Measurements from ENCODE around the gene ACTL7B.
"Not testable (repeated sequence)": the region's sequence is repeated elsewhere in the genome, so short reads cannot be mapped to it uniquely, and the experiment has no call there.

The ACTL7B gene

GRCh38 chr9:108855888-108856287 lies at the start of gene ACTL7B:
Gene ACTL7B, minus strand, starts transcription at chr9:108855986. Its CDS starts 56 bp downstream, at chr9:108855930.
- no peak for DNase-seq (ENCODE audit: low read depth)
- TF ChIP-seq CTCF (IDR thresholded peaks at IDR 0.05; ENCODE audit: low read length, missing control alignments) = no peak
- H3K4me3 ChIP-seq (replicated peaks; ENCODE audit: low read depth, low read length) = no peak within 1 kb of the TSS

- DNase-seq (ENCODE audit: low read depth) = no peak
- TF ChIP-seq CTCF (IDR thresholded peaks at IDR 0.05; ENCODE audit: low read length, missing control alignments) = no peak
- H3K4me3 ChIP-seq (replicated peaks; ENCODE audit: low read depth, low read length) = no peak overlapping the region
Measured at GRCh38 chr9:108905494-108905893, 49.7 kb upstream of the ACTL7B start.

- DNase-seq (ENCODE audit: low read depth) = no peak
- H3K4me3 ChIP-seq (replicated peaks; ENCODE audit: low read depth, low read length) = no peak overlapping the region
- no peak for TF ChIP-seq CTCF (IDR thresholded peaks at IDR 0.05; ENCODE audit: low read length, missing control alignments)
Measured at GRCh38 chr9:108904161-108904560, 48.4 kb upstream of the ACTL7B start.

GRCh38 chr9:108903420-108904103 lies 47.8 kb upstream of the ACTL7B start:
- H3K4me3 ChIP-seq (replicated peaks; ENCODE audit: low read depth, low read length) = no peak overlapping the region
- no peak for TF ChIP-seq CTCF (IDR thresholded peaks at IDR 0.05; ENCODE audit: low read length, missing control alignments)
- DNase-seq (ENCODE audit: low read depth) = no peak

- no peak for DNase-seq (ENCODE audit: low read depth)
- TF ChIP-seq CTCF (IDR thresholded peaks at IDR 0.05; ENCODE audit: low read length, missing control alignments) = no peak
- H3K4me3 ChIP-seq (replicated peaks; ENCODE audit: low read depth, low read length) = no peak overlapping the region
Measured at GRCh38 chr9:108900176-108900575, 44.4 kb upstream of the ACTL7B start.

- H3K4me3 ChIP-seq (replicated peaks; ENCODE audit: low read depth, low read length) = not testable (repeated sequence)
Measured at GRCh38 chr9:108899023-108899695, 43.4 kb upstream of the ACTL7B start.

GRCh38 chr9:108897324-108898096 lies 41.7 kb upstream of the ACTL7B start:
- no peak for TF ChIP-seq CTCF (IDR thresholded peaks at IDR 0.05; ENCODE audit: low read length, missing control alignments)
- H3K4me3 ChIP-seq (replicated peaks; ENCODE audit: low read depth, low read length) = no peak overlapping the region
- no peak for DNase-seq (ENCODE audit: low read depth)

More at GRCh38 chr9:108899023-108899695, 43.4 kb upstream of the ACTL7B start:
- not testable (repeated sequence) for DNase-seq (ENCODE audit: low read depth)

Measured in fibroblast of pulmonary artery (primary cell).